H1 (cell line): ENCODE data around the gene TUBB1. TPM values are rescaled to one million over a fixed set of nuclear protein-coding genes. Genes with fewer than 3 reads are reported as not detected.

ENCODE experiments used
- CTCF ChIA-PET: fragments of 300-600 bp; sonication (Branson Sonifier 250); formaldehyde crosslinking; loops from one replicate; lab custom pipeline; 2021; ENCODE audit not compliant: partially characterized antibody; lab: Charles Lee
- POLR2A ChIA-PET: fragments of 300-600 bp; sonication (Branson Sonifier 250); formaldehyde crosslinking; loops from one replicate; lab custom pipeline; 2021; ENCODE audit warnings: inconsistent platforms; ENCODE audit not compliant: partially characterized antibody; lab: Charles Lee
- DNase-seq, 2 experiments: peaks; one replicate each; pipeline versions ENCODE4 v3.0.0 to v3.0.0-alpha.2; 2010 to 2022; ENCODE audit warnings: low spot score in 2 of 2, low read depth in 1 of 2, mixed read lengths in 1 of 2
- FAIRE-seq: peaks from 2 replicates; lab custom pipeline; 2011; peaks lifted over from hg19 to GRCh38; lab: Jason Lieb, UNC
- H2AFZ ChIP-seq: 2 replicates; pipeline ENCODE4 v1.8.1; 2012; ENCODE audit warnings: low read length, inconsistent platforms
- H2AK5ac ChIP-seq: 2 replicates; pipeline ENCODE4 v1.6.1; 2013; ENCODE audit warnings: low read depth, low read length
- H2BK120ac ChIP-seq: replicated peaks from 2 replicates; pipeline ENCODE3; 2013; ENCODE audit warnings: low read depth, low read length, inconsistent platforms
- H2BK12ac ChIP-seq: 2 replicates; pipeline ENCODE4 v1.6.1; 2013; ENCODE audit warnings: low read depth, low read length
- H2BK15ac ChIP-seq: 2 replicates; pipeline ENCODE4 v1.6.1; 2013; ENCODE audit warnings: low read length
- H2BK20ac ChIP-seq: 2 replicates; pipeline ENCODE4 v1.6.1; 2013; ENCODE audit warnings: low read length
- H2BK5ac ChIP-seq: 2 replicates; pipeline ENCODE4 v1.6.1; 2013; ENCODE audit warnings: low read depth, low read length
- H3K14ac ChIP-seq: 2 replicates; pipeline ENCODE4 v1.6.1; 2013; ENCODE audit warnings: inconsistent platforms; ENCODE audit not compliant: insufficient read length
- H3K18ac ChIP-seq: 2 replicates; pipeline ENCODE4 v1.6.1; 2013; ENCODE audit warnings: low read length; ENCODE audit errors: extremely low read depth
- H3K23ac ChIP-seq: 2 replicates; pipeline ENCODE4 v1.6.1; 2013; ENCODE audit warnings: inconsistent platforms; ENCODE audit not compliant: insufficient read length
- H3K23me2 ChIP-seq: 2 replicates; pipeline ENCODE4 v1.6.1; 2013; ENCODE audit warnings: low read depth, low read length
- H3K27ac ChIP-seq: 2 replicates; pipeline ENCODE4 v1.6.1; 2011; ENCODE audit warnings: low read depth, low read length, inconsistent platforms
- H3K27me3 ChIP-seq, 4 experiments: replicated peaks in 1 of 4; 1 replicate in 1 of 4; 2 replicates in 3 of 4; pipeline versions ENCODE4 v1.6.1 to v1.8.1; 2011 to 2013; ENCODE audit warnings: low read length in 3 of 4, mild to moderate bottlenecking in 3 of 4, inconsistent platforms in 2 of 4, mixed read lengths in 2 of 4, moderate library complexity in 1 of 4; ENCODE audit not compliant: control insufficient read depth in 3 of 4, insufficient read depth in 3 of 4; ENCODE audit errors: extremely low read depth in 1 of 4
- H3K36me3 ChIP-seq, 4 experiments: 2 replicates each; pipeline versions ENCODE4 v1.6.1 to v1.8.1; 2011 to 2013; ENCODE audit warnings: mild to moderate bottlenecking in 4 of 4, low read length in 3 of 4, moderate library complexity in 2 of 4, control low read depth in 1 of 4, inconsistent platforms in 1 of 4; ENCODE audit not compliant: insufficient read depth in 4 of 4, control insufficient read depth in 2 of 4
- H3K4ac ChIP-seq: replicated peaks from 2 replicates; pipeline ENCODE3; 2013; ENCODE audit warnings: low read length, low read depth, mixed read lengths, inconsistent platforms; ENCODE audit not compliant: insufficient read length
- H3K4me1 ChIP-seq, 4 experiments: replicated peaks in 1 of 4; 1 replicate in 1 of 4; 2 replicates in 3 of 4; pipeline versions ENCODE4 v1.6.1 to v1.8.1; 2011 to 2013; ENCODE audit warnings: low read length in 3 of 4, inconsistent platforms in 2 of 4, mixed read lengths in 1 of 4; ENCODE audit not compliant: insufficient read depth in 4 of 4, control insufficient read depth in 3 of 4
- H3K4me2 ChIP-seq, 2 experiments: 2 replicates each; pipeline versions ENCODE4 v1.6.1 to v1.8.1; 2011 to 2013; ENCODE audit warnings: low read depth in 2 of 2, low read length in 2 of 2, control low read depth in 1 of 2, inconsistent platforms in 1 of 2, mild to moderate bottlenecking in 1 of 2; ENCODE audit not compliant: insufficient read depth in 1 of 2
- H3K4me3 ChIP-seq, 4 experiments: fragments of 200-600, 300-600 bp in 1 of 4; sonication (generic), shearing (Covaris generic), sonication (Bioruptor Twin) in 1 of 4; 2 replicates each; pipeline versions ENCODE4 v1.5.1 to v1.8.1; 2011 to 2016; ENCODE audit warnings: low read length in 4 of 4, low read depth in 3 of 4, control low read depth in 2 of 4, inconsistent platforms in 2 of 4, mild to moderate bottlenecking in 2 of 4, mixed read lengths in 1 of 4, moderate library complexity in 1 of 4; ENCODE audit not compliant: insufficient read depth in 2 of 4; ENCODE audit errors: extremely low read depth in 1 of 4
- H3K56ac ChIP-seq: replicated peaks from 2 replicates; pipeline ENCODE3; 2013; ENCODE audit warnings: low read depth, mild to moderate bottlenecking, mixed read lengths, low read length, inconsistent platforms; ENCODE audit not compliant: insufficient read length
- H3K79me1 ChIP-seq: 2 replicates; pipeline ENCODE4 v1.6.1; 2013; ENCODE audit warnings: low read depth, low read length, control low read depth
- H3K79me2 ChIP-seq, 2 experiments: 2 replicates each; pipeline versions ENCODE4 v1.6.1 to v1.8.1; 2012 to 2013; ENCODE audit warnings: low read length in 2 of 2, mild to moderate bottlenecking in 2 of 2, inconsistent platforms in 1 of 2; ENCODE audit not compliant: insufficient read depth in 2 of 2, control insufficient read depth in 1 of 2
- H3K9ac ChIP-seq, 4 experiments: replicated peaks in 1 of 4; 1 replicate in 1 of 4; 2 replicates in 3 of 4; pipeline versions ENCODE4 v1.6.1 to v1.8.1; 2011 to 2013; ENCODE audit warnings: low read depth in 3 of 4, low read length in 3 of 4, control low read depth in 2 of 4, mild to moderate bottlenecking in 2 of 4, moderate library complexity in 2 of 4, inconsistent platforms in 1 of 4; ENCODE audit errors: extremely low read depth in 1 of 4
- H3K9me3 ChIP-seq, 2 experiments: 2 replicates each; pipeline versions ENCODE4 v1.6.1 to v1.8.1; 2012 to 2013; ENCODE audit warnings: mild to moderate bottlenecking in 2 of 2, moderate library complexity in 2 of 2, control low read depth in 1 of 2, inconsistent platforms in 1 of 2, low read depth in 1 of 2, low read length in 1 of 2, mixed read lengths in 1 of 2; ENCODE audit not compliant: insufficient read depth in 2 of 2
- H4K20me1 ChIP-seq, 2 experiments: replicated peaks in 1 of 2; 2 replicates each; pipeline versions ENCODE3 to v1.8.1; 2011 to 2013; ENCODE audit warnings: inconsistent platforms in 2 of 2, low read length in 2 of 2, mild to moderate bottlenecking in 1 of 2; ENCODE audit not compliant: insufficient read depth in 2 of 2, control insufficient read depth in 1 of 2
- H4K5ac ChIP-seq: 2 replicates; pipeline ENCODE4 v1.6.1; 2013; ENCODE audit warnings: low read length, low read depth, mixed read lengths, inconsistent platforms; ENCODE audit not compliant: insufficient read length
- H4K8ac ChIP-seq: 2 replicates; pipeline ENCODE4 v1.8.0; 2013; ENCODE audit warnings: mild to moderate bottlenecking, moderate library complexity, low read length, inconsistent platforms; ENCODE audit not compliant: insufficient read depth; ENCODE audit errors: extremely low read depth
- H4K91ac ChIP-seq: replicated peaks from 2 replicates; pipeline ENCODE3; 2013; ENCODE audit warnings: low read length, mixed read lengths, inconsistent platforms; ENCODE audit not compliant: insufficient read length
- FOSL1 ChIP-seq: IDR thresholded peaks from 2 replicates; pipeline ENCODE4 v1.6.1; 2011; ENCODE audit warnings: mild to moderate bottlenecking, low read depth, low read length, moderate library complexity; ENCODE audit not compliant: insufficient read depth
- JUN ChIP-seq: IDR thresholded peaks from 2 replicates; pipeline ENCODE4 v1.6.1; 2011; ENCODE audit warnings: low read depth, mild to moderate bottlenecking, improper control_type of control experiment, low read length
- JUND ChIP-seq: IDR thresholded peaks from 2 replicates; pipeline ENCODE4 v1.6.1; 2011; ENCODE audit warnings: mild to moderate bottlenecking, improper control_type of control experiment, low read length
- RFX5 ChIP-seq: IDR thresholded peaks from 2 replicates; pipeline ENCODE4 v1.6.1; 2011; ENCODE audit warnings: low read depth, low read length, improper control_type of control experiment, borderline replicate concordance
- RXRA ChIP-seq: IDR thresholded peaks from 2 replicates; pipeline ENCODE4 v1.6.1; 2011; ENCODE audit warnings: low read depth, mild to moderate bottlenecking, low read length, moderate library complexity; ENCODE audit not compliant: insufficient read depth
- SIN3A ChIP-seq, 2 experiments: IDR thresholded peaks in 1 of 2; conservative IDR thresholded peaks in 1 of 2; 2 replicates each; pipeline ENCODE4 v1.6.1; 2011 to 2012; ENCODE audit warnings: low read length in 2 of 2, improper control_type of control experiment in 1 of 2, low read depth in 1 of 2, mild to moderate bottlenecking in 1 of 2
- SP1 ChIP-seq: IDR thresholded peaks from 2 replicates; pipeline ENCODE4 v1.6.1; 2011; ENCODE audit warnings: low read depth, low read length
- SP2 ChIP-seq: IDR thresholded peaks from 2 replicates; pipeline ENCODE4 v1.6.1; 2012; ENCODE audit warnings: mild to moderate bottlenecking, low read length, inconsistent platforms
- SRF ChIP-seq: IDR thresholded peaks from 2 replicates; pipeline ENCODE4 v1.6.1; 2011; ENCODE audit warnings: mild to moderate bottlenecking, low read depth, low read length, moderate library complexity
- SUZ12 ChIP-seq: fragments of 200-600 bp; sonication (generic); IDR thresholded peaks from 2 replicates; pipeline ENCODE4 v1.6.1; 2012; ENCODE audit warnings: mild to moderate bottlenecking, inconsistent platforms, low read length, moderate library complexity, mixed read lengths
- TBP ChIP-seq: IDR thresholded peaks from 2 replicates; pipeline ENCODE4 v1.6.1; 2011; ENCODE audit warnings: low read depth, low read length, improper control_type of control experiment
- WGBS, 2 experiments: shearing (Covaris generic) in 1 of 2; methylation state at CpG; one replicate each; pipeline versions ENCODE4 v1.1.6 to v1.1.7; 2013 to 2015; ENCODE audit warnings: low lambda C conversion rate in 2 of 2, mixed read lengths in 2 of 2, inconsistent platforms in 1 of 2, low coverage in 1 of 2, missing lambda C conversion rate in 1 of 2; ENCODE audit not compliant: insufficient replicate concordance in 2 of 2, insufficient coverage in 1 of 2, insufficient read length in 1 of 2; ENCODE audit errors: extremely low coverage in 1 of 2, missing lambda C conversion rate in 1 of 2; 5-methylcytosine and 5-hydroxymethylcytosine counted together
- polyA plus RNA-seq, 7 experiments: library from polyadenylated mRNA; depleted of rRNA in 3 of 7; stranded (reverse) in 5 of 7; unstranded in 2 of 7; fragments of >200 nt in 5 of 7; fragments of 200-250 nt in 2 of 7; gene quantifications; 1 replicate in 5 of 7; 2 replicates in 1 of 7; 4 replicates in 1 of 7; pipeline versions ENCODE4 v1.2.1 to v1.2.3, GENCODE V29; 2011 to 2013; ENCODE audit warnings: missing spikeins in 2 of 7, mixed read lengths in 2 of 7
- total RNA-seq: library from RNA; stranded (reverse); fragmentation: NEBNext Ultra II Directional; extraction: Animal tissue kit (Norgen Biotek cat#: 25700); gene quantifications from 2 replicates; pipeline ENCODE4 v1.2.1, GENCODE V29; 2021
- TF ChIP-seq, protein P1 (sequence below): IDR thresholded peaks from 2 replicates; pipeline ENCODE4 v1.6.1; 2011; ENCODE audit warnings: low read depth, mild to moderate bottlenecking, low read length; ENCODE audit not compliant: insufficient read depth

Gene TUBB1
- total and polyA plus RNA-seq, 2 of the 8 experiments (the other 6 are each of a cell fraction or from before 2014, with no cell fraction given): not detected

DNA sequence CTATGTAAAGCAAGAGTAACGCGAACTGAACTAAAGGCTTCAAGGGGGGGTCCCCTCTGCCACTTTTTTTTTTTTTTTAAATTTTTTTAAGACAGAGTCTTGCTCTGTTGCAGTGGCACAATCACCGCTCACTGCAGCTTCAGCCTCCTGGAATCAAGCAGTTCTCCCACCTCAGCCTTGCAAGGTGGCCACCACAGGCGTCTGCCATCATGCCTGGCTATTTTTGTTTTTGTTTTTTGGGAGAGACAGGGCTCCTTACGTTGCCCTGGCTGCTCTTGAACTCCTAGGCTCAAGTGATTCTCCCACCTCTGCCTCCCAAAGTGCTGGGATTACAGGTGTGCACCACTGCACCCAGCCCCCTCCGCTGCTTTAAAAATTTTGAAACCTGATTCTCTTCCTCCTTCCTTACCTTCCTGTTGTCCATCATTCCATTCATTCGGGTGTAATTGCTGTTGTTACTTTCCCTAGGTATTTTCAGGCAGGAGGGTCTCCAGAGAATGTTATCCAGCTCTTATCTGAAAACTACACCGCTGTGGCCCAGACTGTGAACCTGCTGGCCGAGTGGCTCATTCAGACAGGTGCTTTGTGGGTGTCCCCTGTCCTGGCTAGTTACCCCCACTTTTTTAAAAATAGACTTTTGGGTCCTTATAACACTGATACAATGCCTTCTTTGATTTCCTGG, 32.8 kb upstream of the TUBB1 start:
- Histone ChIP-seq H3K36me3 (peaks cover 31 to 47% (median 40%) of the 10 kb centered on the region in 4 experiments), H3K4me2 (no peak overlapping the region), H2BK5ac (no peak overlapping the region), H4K20me1 (peaks cover 4 to 15% of the 10 kb centered on the region in 2 experiments), H3K23me2 (no peaks in the 10 kb centered on the region; the same call in 1 of the 2 replicates), H2BK15ac (no peak overlapping the region), H3K4ac (no peak overlapping the region), H2BK12ac (no peak overlapping the region), H3K4me3 (no peak overlapping the region), H4K5ac (no peak overlapping the region), H3K27me3 (no peaks in the 10 kb centered on the region), H3K14ac (no peak overlapping the region), H3K9ac (no peak overlapping the region), H4K91ac (no peak overlapping the region), H2BK20ac (no peak overlapping the region), H4K8ac (no peak overlapping the region), H3K79me2 (peaks cover 4 to 43% of the 10 kb centered on the region in 2 experiments), H3K4me1 (no peaks in the 10 kb centered on the region), H3K27ac (no peak overlapping the region), H3K9me3 (no peaks in the 10 kb centered on the region), H3K23ac (no peak overlapping the region), H3K56ac (no peak overlapping the region), H3K79me1 (peaks cover 18% of the 10 kb centered on the region), H2AFZ (no peak overlapping the region), H2BK120ac (no peak overlapping the region), H3K18ac (no peak overlapping the region), H2AK5ac (no peak overlapping the region)
- ChIA-PET POLR2A (interaction anchor here (1.0 to 1.1 kb wide), 2 partner anchors 11 to 19 kb away, joined by 3 read pairs; no protein-coding TSS in a partner anchor), CTCF (no interaction called here)
- FAIRE-seq (no peak), DNase-seq (no peak)
- 86% methylated on average over 9 of the region's 9 CpGs; no CpG with 5 or more reads in 1 of the 2 experiments for WGBS, 2 experiments
- TF ChIP-seq FOSL1 (no peak), SP1 (no peak), RXRA (no peak), JUN (no peak), SUZ12 (no peak), SP2 (no peak), JUND (no peak), SIN3A (conservative IDR thresholded peaks at IDR 0.05 in 1 of 2, IDR thresholded peaks at IDR 0.05 in 1 of 2; ENCODE audit: low read depth in 1 of 2, low read length in 2 of 2) (no peak), TBP (no peak), SRF (no peak), RFX5 (no peak)
- TF ChIP-seq, protein P1, sequence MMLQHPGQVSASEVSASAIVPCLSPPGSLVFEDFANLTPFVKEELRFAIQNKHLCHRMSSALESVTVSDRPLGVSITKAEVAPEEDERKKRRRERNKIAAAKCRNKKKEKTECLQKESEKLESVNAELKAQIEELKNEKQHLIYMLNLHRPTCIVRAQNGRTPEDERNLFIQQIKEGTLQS: no peak
